ENCODE measurements around the gene TTYH3. TPM values are rescaled to one million over a fixed set of nuclear protein-coding genes. Genes with fewer than 3 reads are reported as not detected.

TTYH3 gene
- polyA plus RNA-seq, 1 donor = 84.3 TPM

GRCh38 chr7:2707481-2707880, 75.7 kb downstream of the TTYH3 start:
- no peak for DNase-seq

- DNase-seq = no peak
Measured at GRCh38 chr7:2708041-2708440, 76.3 kb downstream of the TTYH3 start.

GRCh38 chr7:2708547-2709310, 76.9 kb downstream of the TTYH3 start:
- no peak for DNase-seq

- peak; percentile 53 for DNase-seq
Measured at GRCh38 chr7:2709553-2710285, 77.9 kb downstream of the TTYH3 start.

GRCh38 chr7:2710286-2710655, 78.5 kb downstream of the TTYH3 start:
- no peak for DNase-seq

GRCh38 chr7:2710901-2711551, 79.2 kb downstream of the TTYH3 start:
- DNase-seq = no peak

- no peak for DNase-seq
Measured at GRCh38 chr7:2711895-2712675, 80.3 kb downstream of the TTYH3 start.

- DNase-seq = peak; percentile 61
Measured at GRCh38 chr7:2713370-2713769, 81.6 kb downstream of the TTYH3 start.

- DNase-seq = no peak
Measured at GRCh38 chr7:2713978-2714377, 82.2 kb downstream of the TTYH3 start.

Other genes with a start within 250 kb of the TTYH3 start
- 8.9 TPM for gene CHST12, start 228.4 kb upstream of the TTYH3 start, polyA plus RNA-seq (ENCODE audit: insufficient read length)
- gene GRIFIN, start 155.6 kb upstream of the TTYH3 start, polyA plus RNA-seq (ENCODE audit: insufficient read length) = not detected
- gene LFNG, start 112.2 kb upstream of the TTYH3 start, polyA plus RNA-seq (ENCODE audit: insufficient read length) = 25.7 TPM
- gene BRAT1, start 76.5 kb upstream of the TTYH3 start, polyA plus RNA-seq (ENCODE audit: insufficient read length) = 23.2 TPM
- 26.5 TPM for gene IQCE, start 73.0 kb upstream of the TTYH3 start, polyA plus RNA-seq (ENCODE audit: insufficient read length)
- gene AMZ1, start 56.2 kb downstream of the TTYH3 start, polyA plus RNA-seq (ENCODE audit: insufficient read length) = 0.63 TPM
- 41.0 TPM for gene GNA12, start 212.3 kb downstream of the TTYH3 start, polyA plus RNA-seq (ENCODE audit: insufficient read length)